HG03457 (cell line): Measurements from ENCODE around the gene SLC9A8.

Source experiments
- ATAC-seq: cut with Tn5 transposase; IDR thresholded peaks from one replicate; pipeline ENCODE4 v1.9.1; 2021; ENCODE audit warnings: moderate number of reproducible peaks; ENCODE audit not compliant: unreplicated experiment

The SLC9A8 gene

GRCh38 chr20:49811825-49812506 is 662 bp upstream of the SLC9A8 start:
- no peak for ATAC-seq

GRCh38 chr20:49813305-49813974 is 812 bp downstream of the SLC9A8 start:
- no peak for ATAC-seq

- ATAC-seq = no peak
Measured at GRCh38 chr20:49814057-49814694, 1.5 kb downstream of the SLC9A8 start.

- ATAC-seq = no peak
Measured at GRCh38 chr20:49818816-49819215, 6.2 kb downstream of the SLC9A8 start.

GRCh38 chr20:49819702-49820101 is 7.1 kb downstream of the SLC9A8 start:
- ATAC-seq = no peak

- ATAC-seq = no peak
Measured at GRCh38 chr20:49821381-49821780, 8.8 kb downstream of the SLC9A8 start.

- no peak for ATAC-seq
Measured at GRCh38 chr20:49821870-49822331, 9.3 kb downstream of the SLC9A8 start.

- no peak for ATAC-seq
Measured at GRCh38 chr20:49823152-49823847, 10.7 kb downstream of the SLC9A8 start.

GRCh38 chr20:49824206-49824605 is 11.6 kb downstream of the SLC9A8 start:
- ATAC-seq = no peak

GRCh38 chr20:49825521-49826033 is 12.9 kb downstream of the SLC9A8 start:
- ATAC-seq = no peak

GRCh38 chr20:49831022-49831769 is 18.6 kb downstream of the SLC9A8 start:
- ATAC-seq = no peak

GRCh38 chr20:49831770-49832631 is 19.4 kb downstream of the SLC9A8 start:
- ATAC-seq = no peak

GRCh38 chr20:49832632-49833327 is 20.2 kb downstream of the SLC9A8 start:
- no peak for ATAC-seq

GRCh38 chr20:49833483-49833882 is 20.9 kb downstream of the SLC9A8 start:
- ATAC-seq = no peak

- ATAC-seq = no peak
Measured at GRCh38 chr20:49835031-49835430, 22.4 kb downstream of the SLC9A8 start.

GRCh38 chr20:49838546-49838945 is 25.9 kb downstream of the SLC9A8 start:
- ATAC-seq = no peak

- no peak for ATAC-seq
Measured at GRCh38 chr20:49843139-49843538, 30.5 kb downstream of the SLC9A8 start.

GRCh38 chr20:49843770-49844380 is 31.2 kb downstream of the SLC9A8 start:
- no peak for ATAC-seq

GRCh38 chr20:49845060-49845459 is 32.4 kb downstream of the SLC9A8 start:
- ATAC-seq = no peak
